HG02798 (cell line): ENCODE data around the gene KRTAP4-4.
"Not testable (repeated sequence)": the region's sequence is repeated elsewhere in the genome, so short reads cannot be mapped to it uniquely, and the experiment has no call there.

Experiments
- ATAC-seq: cut with Tn5 transposase; IDR thresholded peaks from one replicate; pipeline ENCODE4 v1.9.1; 2021; ENCODE audit warnings: mild to moderate bottlenecking; ENCODE audit not compliant: unreplicated experiment, poor library complexity

Gene KRTAP4-4

DNA sequence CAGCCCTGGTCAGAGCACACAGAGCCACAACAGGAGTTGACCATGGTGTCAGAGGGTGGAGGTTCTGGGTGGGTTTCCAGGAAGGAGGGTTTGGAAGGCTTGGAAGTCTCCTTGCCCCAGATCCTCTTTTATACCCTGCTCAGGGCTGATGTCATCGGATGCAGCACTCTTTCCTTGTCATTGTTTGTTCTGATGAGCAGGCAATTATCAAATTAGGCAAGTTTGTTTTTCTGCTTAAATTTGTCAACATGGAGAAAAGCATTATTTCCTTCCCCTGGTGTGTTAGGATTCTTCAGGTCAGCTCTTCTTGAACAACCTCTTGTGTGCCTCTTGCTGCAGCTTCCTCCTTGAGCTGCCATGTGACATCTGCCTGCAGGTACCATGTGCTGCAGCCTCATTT lies at the start of gene KRTAP4-4:
Gene KRTAP4-4, minus strand, starts transcription at position 101 of the 400 bp plus-strand sequence. Its CDS starts 57 bp downstream, at position 44.
- ATAC-seq, result no peak

DNA sequence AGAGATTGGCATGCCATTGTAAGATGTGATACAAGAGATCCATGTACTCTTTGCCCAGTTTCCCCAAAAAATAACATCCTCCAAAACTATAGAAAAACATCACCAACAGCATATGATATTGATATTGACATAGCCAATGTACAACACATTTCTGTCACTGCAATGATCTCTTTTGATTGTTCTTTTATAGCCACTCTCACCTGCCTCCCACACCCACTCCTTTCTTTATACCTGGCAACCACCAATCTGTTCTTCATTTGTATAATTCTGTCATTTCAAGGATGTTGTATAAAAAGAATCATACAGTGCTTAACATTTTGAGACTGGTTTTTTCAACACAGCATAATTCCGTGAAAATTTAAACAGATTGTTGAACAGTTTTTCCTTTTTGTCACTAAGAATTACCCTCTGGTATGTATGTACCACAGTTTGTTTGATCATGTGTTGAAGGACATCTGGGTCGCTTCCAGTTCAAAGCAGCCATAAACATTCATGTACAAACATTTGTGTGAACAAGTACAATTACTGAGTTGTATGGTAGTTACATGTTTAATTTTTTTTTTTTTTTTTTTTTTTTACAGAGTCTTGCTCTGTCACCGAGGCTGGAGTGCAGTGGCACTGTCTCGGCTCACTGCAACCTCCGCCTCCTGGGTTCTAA lies 39.0 kb upstream of the KRTAP4-4 start:
- ATAC-seq, result no peak

DNA sequence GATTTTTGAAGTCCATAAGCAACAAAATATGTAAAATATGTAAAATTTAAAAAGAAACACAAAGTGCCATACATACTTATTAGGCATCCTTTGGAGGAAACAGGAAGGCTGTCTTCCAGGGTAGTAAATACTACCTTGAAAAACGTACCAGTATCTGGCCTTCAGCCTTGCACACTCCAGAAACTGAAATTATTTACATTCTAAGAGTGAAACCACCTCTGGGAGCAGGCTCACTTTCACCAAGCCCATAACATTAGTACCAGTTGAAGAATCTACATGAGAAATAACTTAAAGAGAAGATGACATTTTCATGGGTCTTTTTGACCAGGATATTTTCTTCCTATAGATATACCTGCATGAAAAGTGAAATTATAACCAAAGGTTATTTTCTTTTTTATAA lies 35.5 kb upstream of the KRTAP4-4 start:
- ATAC-seq, result no peak

DNA sequence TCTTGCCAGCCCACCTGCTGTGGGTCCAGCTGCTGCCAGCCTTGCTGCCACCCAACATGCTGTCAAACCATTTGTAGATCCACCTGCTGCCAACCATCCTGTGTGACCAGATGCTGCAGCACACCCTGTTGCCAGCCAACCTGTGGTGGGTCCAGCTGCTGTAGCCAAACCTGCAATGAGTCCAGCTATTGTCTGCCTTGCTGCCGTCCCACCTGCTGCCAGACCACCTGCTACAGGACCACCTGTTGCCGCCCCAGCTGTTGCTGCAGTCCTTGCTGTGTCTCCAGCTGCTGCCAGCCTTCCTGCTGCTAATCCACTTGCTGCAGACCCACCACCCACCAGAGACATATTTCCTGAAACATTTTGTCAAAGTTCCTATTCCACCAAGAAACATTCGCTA lies 29.8 kb upstream of the KRTAP4-4 start:
- ATAC-seq, result no peak

DNA sequence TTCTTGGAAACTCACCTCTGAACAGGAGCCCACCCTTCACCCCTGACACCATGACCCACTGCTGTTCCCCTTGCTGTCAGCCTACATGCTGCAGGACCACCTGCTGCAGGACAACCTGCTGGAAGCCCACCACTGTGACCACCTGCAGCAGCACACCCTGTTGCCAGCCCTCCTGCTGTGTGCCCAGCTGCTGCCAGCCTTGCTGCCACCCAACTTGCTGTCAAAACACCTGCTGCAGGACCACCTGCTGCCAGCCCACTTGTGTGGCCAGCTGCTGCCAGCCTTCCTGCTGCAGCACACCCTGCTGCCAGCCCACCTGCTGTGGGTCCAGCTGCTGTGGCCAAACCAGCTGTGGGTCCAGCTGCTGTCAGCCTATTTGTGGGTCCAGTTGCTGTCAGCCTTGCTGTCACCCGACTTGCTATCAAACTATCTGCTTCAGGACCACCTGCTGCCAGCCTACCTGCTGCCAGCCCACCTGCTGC lies 29.3 kb upstream of the KRTAP4-4 start, which contains the start of gene KRTAP9-1:
Gene KRTAP9-1, plus strand, starts transcription at position 51 of the 482 bp plus-strand sequence. Its CDS starts 0 bp downstream, at position 51.
- ATAC-seq, result not testable (repeated sequence)

DNA sequence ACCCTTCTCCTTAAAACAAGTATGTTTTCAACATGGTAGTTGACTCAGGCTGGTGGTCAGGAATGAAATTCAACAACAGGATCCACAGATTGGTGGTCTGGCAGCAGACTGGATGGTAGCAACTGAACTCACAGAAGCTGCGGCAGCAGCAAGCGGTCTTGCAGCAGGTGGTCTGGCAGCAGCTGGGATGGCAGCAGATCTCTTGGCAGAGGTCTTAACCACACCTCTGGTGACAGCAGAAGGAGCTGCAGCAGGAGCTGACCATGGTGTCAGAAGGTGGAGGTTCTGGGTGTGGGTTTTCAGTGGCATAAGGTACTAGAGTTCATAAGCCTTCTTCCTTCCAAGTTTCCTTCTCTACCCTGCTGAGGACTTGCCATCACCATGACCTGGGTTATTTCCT lies 26.3 kb upstream of the KRTAP4-4 start:
- ATAC-seq, result no peak

DNA sequence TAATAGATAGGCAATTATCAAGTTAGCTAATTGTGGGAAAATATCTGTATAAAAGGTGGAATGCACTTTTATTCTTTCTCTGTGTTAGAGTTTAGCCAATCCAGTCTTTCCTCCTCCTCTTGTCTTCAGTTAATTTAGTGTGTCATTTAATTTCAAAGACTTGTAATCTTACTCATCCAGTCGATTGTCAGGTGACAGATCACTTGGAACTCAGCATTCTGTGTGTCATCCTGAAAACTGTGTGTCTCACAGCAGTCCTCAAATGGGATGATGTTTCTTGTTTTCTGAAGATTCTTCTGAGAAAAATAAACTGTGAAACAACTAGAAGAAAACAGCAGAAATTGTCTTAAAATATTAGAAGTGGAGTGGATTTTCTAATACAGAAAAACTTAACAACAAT lies 24.5 kb upstream of the KRTAP4-4 start:
- ATAC-seq, result no peak

DNA sequence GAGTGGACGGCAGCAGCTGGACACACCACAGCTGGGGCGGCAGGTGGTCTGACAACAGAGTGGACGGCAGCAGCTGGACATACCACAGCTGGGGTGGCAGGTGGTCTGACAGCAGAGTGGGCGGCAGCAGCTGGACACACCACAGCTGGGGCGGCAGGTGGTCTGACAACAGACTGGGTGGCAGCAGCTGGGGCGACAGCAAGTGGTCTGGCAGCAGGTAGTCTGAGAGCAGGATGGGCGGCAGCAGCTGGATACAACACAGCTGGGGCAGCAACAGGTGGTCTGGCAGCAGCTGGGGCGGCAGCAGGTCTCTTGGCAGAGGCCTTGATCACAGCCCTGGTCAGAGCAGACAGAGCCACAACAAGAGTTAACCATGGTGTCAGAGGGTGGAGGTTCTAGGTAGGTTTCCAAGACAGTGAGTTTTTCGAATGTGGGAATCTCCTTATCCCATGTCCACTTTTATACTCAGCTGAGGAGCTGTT lies 24.0 kb upstream of the KRTAP4-4 start, which contains the start of gene KRTAP4-1:
Gene KRTAP4-1, minus strand, starts transcription at position 432 of the 482 bp plus-strand sequence. Its CDS starts 57 bp downstream, at position 375.
- ATAC-seq, result no peak

DNA sequence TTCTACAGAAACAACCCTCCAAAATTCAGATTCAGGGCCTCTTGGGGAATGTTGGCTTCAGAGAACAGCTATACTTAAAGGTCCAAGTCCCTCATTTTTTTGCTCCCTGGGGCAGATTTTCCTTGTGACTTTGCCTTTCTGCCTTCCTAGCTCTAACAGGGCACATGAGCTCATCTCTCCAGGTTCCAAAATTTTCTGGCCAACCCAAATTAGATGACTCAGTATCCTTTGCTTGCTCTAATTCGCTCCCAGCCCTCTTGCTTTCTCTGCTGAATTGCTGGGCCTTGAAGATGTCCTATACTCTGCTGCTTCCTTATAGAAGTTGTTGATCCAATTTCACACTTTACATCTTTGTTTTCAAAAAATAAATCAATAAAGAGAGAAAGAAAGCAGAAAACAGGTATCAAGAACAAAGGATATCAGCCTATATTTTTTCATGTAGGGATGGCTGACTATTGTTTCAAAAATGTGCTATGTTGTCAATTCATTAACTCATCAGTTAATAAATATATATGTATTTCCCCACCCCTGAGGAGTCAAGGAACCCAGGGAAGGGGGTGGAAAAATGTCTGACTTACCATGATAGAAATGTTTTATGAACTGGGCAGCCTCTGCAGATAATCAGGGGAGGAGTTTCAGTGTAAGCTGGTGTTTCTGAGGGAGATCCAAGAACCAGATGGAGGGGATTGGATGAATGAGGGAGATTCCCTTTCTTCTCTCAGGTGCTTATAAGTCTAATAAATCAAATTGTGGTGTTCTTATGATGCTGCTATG lies 18.5 kb upstream of the KRTAP4-4 start:
- no peak for ATAC-seq

DNA sequence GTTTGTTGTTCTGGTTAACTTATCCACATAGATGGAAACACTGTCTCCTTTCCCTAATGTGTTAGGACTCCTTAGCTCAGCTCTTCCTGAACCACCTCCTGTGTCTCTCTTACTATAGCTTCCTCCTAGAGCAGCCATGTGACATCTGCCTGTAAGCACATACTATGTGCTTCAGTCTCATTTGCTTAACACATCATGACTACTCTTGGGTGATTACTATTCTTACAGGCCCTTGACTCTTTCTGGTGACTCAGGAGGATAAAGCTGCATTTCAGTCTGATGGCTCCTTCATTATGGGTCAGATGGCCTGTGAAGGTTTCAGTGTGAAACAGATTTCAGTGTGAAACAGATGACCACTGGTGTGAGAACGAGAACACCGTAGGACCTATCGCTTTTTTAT lies 17.8 kb upstream of the KRTAP4-4 start:
- ATAC-seq, result no peak

DNA sequence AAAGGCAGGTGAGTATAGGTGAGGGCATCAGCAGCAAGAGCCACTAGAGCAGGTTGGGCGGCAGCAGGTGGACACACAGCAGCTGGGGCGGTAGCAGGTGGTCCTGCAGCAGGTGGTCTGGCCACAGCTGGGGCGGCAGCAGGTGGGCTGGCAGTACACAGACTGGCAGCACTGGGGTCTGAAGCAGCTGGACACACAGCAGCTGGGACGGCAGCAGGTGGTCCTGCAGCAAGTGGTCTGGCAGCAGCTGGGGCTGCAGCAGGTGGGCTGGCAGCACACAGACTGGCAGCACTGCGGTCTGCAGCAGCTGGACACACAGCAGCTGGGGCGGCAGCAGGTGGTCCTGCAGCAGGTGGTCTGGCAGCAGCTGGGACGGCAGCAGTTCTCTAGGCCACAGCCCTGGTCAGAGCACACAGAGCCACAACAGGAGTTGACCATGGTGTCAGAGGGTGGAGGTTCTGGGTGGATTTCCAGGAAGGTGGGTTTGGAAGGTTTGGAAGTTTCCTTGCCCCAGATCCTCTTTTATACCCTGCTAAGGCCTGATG lies 17.3 kb upstream of the KRTAP4-4 start, which contains the start of gene KRTAP4-2:
Gene KRTAP4-2, minus strand, starts transcription at position 495 of the 545 bp plus-strand sequence. Its CDS starts 57 bp downstream, at position 438.
- no peak for ATAC-seq

DNA sequence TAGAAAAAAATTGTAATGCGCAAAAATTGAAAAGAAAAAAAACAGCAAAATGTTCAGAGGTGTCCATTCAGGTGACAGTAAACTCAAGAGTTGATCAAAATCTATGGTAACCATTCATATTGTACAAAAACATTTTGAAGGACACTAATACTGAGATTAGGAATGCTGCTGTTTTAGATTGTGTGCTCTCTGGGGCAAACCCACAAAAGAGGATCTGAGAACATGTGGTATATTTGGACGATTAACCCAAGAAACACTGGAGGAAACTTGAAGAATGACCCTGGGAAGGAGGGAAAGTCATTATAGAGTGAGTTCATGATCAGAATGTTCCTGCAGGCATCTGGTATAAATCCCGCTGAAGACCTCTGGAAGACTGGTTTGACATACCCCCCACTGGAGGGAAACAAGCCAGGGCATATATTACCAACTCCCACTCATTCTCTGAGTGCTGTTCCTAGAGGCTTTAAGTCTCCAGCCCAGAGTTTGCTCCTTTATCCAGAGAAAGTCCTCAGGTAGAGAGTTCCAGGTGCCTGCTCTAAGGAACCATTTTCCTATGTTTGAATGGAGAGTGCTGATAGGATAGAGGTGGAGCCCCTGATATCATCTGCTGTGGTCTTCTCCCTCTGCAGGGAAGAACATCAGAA lies 16.3 kb upstream of the KRTAP4-4 start:
- no peak for ATAC-seq

DNA sequence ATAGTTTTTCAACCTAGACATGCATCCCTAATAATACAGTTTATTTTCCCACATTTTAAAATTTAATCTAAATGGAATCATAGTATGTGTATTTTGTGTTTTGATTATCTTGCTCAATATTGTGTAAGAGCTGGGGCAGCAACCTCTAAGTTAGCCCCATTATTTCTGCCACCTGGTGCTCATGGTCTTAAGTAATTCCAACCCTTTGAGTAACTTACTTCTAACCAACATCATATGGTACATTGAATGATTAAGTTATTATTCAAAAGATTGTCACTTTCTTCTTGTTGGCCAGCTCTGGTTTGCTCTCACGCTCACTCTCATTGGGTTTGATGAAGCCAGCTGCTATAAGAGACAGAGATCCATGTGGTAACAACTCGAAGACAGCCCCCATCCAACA lies 11.3 kb upstream of the KRTAP4-4 start:
- no peak for ATAC-seq

DNA sequence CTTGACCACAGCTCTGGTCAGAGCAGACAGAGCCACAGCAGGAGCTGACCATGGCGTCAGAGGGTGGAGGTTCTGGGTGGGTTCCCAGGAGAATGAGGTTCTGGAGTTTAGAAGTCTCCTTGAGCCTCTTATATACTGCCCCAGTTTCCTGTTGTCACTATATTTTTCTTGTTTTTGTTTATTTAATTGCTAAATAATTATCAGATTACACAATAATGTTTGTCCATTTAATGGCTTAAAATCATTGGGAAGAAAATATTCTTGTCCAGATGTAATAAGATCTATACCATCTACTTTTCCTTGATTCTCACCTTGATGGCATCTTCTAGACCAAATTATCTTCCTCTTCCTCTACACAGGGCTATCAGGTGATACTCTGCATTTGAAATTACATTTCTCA lies 7.6 kb upstream of the KRTAP4-4 start, which contains the start of gene KRTAP4-3:
Gene KRTAP4-3, minus strand, starts transcription at position 101 of the 400 bp plus-strand sequence. Its CDS starts 49 bp downstream, at position 52.
- no peak for ATAC-seq

DNA sequence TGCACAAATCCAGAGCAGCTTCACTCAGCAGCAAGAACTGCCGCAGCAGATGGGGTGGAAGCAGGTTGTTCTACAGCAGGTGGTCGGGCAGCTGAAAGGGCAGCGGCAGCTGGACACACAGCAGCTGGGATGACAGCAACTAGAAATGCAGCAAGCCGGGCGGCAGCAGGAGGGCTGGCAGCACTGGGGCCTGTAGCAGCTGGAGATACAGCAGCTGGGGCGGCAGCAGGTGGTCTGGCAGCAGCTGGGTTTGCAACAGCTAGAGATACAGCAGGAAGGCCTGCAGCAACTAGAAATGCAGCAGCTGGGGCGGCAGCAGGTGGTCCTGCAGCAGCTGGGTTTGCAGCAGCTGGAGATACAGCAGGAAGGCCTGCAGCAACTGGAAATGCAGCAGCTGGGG lies 7.0 kb upstream of the KRTAP4-4 start:
- no peak for ATAC-seq

DNA sequence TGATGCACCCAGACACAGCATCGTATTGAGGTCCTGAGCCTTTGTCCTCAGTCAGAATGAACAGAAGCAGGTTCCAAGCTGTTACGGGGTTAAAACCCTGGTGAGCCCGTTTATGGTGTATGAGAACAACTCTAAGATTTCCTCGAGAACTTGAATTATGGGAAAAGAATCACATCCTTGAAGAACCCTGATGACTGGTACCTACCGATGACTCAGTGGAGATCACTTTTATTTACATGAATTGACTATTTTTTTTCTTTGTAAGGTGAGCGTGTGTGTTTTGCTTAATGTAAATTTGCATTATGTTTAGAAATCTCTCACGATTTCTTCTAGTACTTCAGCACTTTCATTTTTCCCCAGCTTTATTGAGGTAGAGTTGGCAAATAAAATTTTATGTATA lies 3.3 kb upstream of the KRTAP4-4 start:
- ATAC-seq, result no peak

DNA sequence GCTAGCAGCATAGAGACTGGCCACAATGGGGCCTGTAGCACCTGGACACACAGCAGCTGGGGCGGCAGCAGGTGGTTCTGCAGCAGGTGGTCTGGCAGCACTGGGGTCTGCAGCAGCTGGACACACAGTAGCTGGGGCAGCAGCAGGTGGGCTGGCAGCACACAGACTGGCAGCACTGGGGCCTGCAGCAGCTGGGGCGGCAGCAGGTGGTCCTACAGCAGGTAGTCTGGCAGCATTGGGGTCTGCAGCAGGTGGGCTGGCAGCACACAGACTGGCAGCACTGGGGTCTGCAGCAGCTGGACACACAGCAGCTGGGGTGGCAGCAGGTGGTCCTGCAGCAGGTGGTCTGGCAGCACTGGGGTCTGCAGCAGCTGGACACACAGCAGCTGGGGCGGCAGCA lies 358 bp downstream of the KRTAP4-4 start:
- not testable (repeated sequence) for ATAC-seq

DNA sequence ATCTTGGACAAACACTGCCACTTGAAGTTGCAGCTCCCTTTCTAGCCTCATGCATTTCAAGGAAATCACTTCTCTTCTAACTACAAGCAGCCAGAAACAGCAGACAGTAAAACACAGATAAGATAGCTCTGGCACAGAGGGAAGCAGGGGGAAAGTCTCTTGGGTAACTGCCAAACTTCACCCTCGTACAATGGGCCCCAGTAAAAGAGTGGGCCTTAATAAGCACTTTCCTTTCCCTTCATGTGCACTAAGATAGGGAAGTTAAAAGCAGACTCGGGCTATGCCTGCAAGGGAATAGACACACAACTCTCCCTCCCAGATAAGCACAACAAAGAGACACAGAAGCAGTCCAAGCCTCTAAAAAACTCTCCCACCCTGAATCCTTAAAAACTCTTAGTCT lies 6.7 kb downstream of the KRTAP4-4 start:
- no peak for ATAC-seq

DNA sequence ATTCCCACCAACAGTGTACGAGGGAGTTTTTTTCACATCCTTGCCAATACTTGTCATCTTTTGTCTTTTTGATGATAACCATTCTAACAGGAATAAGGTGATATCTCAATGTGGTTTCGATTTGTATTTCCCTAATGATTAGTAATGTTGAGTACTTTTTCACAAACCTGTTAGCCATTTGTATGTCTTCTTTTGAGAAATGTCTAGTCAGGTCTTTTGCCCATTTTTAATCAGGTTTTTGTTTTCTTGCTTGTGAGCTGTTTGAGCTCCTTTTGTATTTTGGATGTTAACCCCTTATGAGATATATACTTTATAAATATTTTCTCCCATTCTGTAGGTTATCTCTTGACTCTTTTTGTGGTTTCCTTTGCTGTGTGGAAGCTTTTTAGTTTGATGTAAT lies 9.0 kb downstream of the KRTAP4-4 start:
- ATAC-seq, result no peak

DNA sequence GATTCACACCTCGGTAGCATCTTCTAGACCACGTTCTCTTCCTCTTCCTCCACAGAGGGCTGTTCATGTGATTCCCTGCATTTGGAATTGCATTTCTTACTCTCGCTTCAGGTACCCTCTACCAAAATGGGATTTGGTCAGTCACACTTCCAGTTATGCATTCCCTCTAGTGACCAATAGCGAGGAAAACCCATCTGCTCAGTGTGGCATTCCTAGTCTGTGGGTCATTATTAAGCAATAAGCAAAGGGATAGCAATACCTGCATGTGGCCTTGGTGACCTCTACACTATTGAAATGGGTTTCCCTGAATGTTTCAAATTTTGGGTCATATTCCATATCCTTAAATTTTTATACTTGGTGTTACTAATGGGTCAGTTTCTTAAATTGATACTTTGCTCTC lies 10.5 kb downstream of the KRTAP4-4 start:
- no peak for ATAC-seq
